PFSK-1 (cell line): ENCODE data around the gene SEMA4B.

Experiments
- POLR2AphosphoS5 ChIP-seq: IDR thresholded peaks from 2 replicates; pipeline ENCODE4 v1.6.1; 2012; ENCODE audit warnings: low read depth, mild to moderate bottlenecking, control low read depth, low read length, moderate library complexity
- TAF1 ChIP-seq: IDR thresholded peaks from 2 replicates; pipeline ENCODE4 v1.6.1; 2012; ENCODE audit warnings: low read length, control low read depth, borderline replicate concordance; ENCODE audit not compliant: insufficient read depth

GRCh38 chr15:90161950-90162361 lies 39.2 kb upstream of the SEMA4B start:
- TF ChIP-seq POLR2AphosphoS5 (no peak), TAF1 (no peak)
